Stomach smooth muscle (tissue), 2 donors: ENCODE results near the gene HMCES.
"Not testable (repeated sequence)": the region's sequence is repeated elsewhere in the genome, so short reads cannot be mapped to it uniquely, and the experiment has no call there.

ENCODE experiments used
- H3K27ac ChIP-seq: one replicate; pipeline ENCODE4 v1.7.0; 2013; ENCODE audit warnings: mild to moderate bottlenecking, low read length, inconsistent platforms
- H3K27me3 ChIP-seq, 2 donors: one replicate each; pipeline ENCODE4 v1.7.0; 2013; ENCODE audit warnings: low read length in 2 of 2; ENCODE audit not compliant: insufficient read depth in 2 of 2, control insufficient read depth in 1 of 2
- H3K36me3 ChIP-seq, 2 donors: one replicate each; pipeline ENCODE4 v1.7.0; 2013; ENCODE audit warnings: low read length in 2 of 2; ENCODE audit not compliant: control insufficient read depth in 2 of 2, insufficient read depth in 2 of 2
- H3K4me1 ChIP-seq: one replicate; pipeline ENCODE4 v1.7.0; 2013; ENCODE audit warnings: low read length; ENCODE audit not compliant: control insufficient read depth, insufficient read depth
- H3K4me3 ChIP-seq, 2 donors: one replicate each; pipeline ENCODE4 v1.7.0; 2013; ENCODE audit warnings: low read length in 2 of 2
- H3K9ac ChIP-seq, 2 donors: one replicate each; pipeline ENCODE4 v1.7.0; 2013; ENCODE audit warnings: low read length in 2 of 2, mild to moderate bottlenecking in 1 of 2
- H3K9me3 ChIP-seq, 2 donors: one replicate each; pipeline ENCODE4 v1.7.0; 2013; ENCODE audit warnings: low read length in 2 of 2; ENCODE audit not compliant: control insufficient read depth in 2 of 2
- donor health status: healthy.
- donor health status: Pancreatic carcinoma.

The HMCES gene

GRCh38 chr3:129259612-129260477 lies 18.8 kb upstream of the HMCES start:
- Histone ChIP-seq H3K9ac (no peak overlapping the region), H3K36me3 (peaks cover 69 to 77% of the 10 kb centered on the region in 2 donors), H3K27ac (no peak overlapping the region), H3K9me3 (no peaks in the 10 kb centered on the region), H3K4me3 (no peak overlapping the region), H3K4me1 (no peaks in the 10 kb centered on the region), H3K27me3 (no peaks in the 10 kb centered on the region)

GRCh38 chr3:129260606-129261005 lies 18.1 kb upstream of the HMCES start:
- peaks cover 68 to 80% of the 10 kb centered on the region in 2 donors for H3K36me3 ChIP-seq

DNA sequence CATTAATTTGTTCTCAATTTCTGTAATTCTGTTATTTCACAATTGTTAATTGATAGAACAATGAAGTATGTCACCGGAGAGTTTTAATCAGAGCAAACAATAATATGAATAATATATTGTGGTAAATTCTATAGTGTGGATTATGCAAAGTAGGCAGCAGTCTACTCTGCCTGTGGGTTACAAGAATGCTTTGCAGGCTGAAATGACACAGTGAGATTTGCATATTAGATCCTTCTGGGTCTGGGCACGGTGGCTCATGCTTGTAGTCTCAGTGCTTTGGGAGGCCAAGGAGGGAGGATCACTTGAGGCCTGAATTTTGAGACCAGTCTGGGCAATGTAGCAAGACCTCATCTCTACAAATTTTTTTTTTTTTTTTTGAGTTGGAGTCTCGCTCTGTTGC lies 16.8 kb upstream of the HMCES start:
- Histone ChIP-seq H3K4me1 (no peaks in the 10 kb centered on the region), H3K4me3 (no peak overlapping the region)

More at GRCh38 chr3:129260606-129261005, 18.1 kb upstream of the HMCES start:
- Histone ChIP-seq H3K9me3 (no peaks in the 10 kb centered on the region), H3K27me3 (no peaks in the 10 kb centered on the region), H3K4me1 (no peaks in the 10 kb centered on the region), H3K9ac (no peak overlapping the region), H3K4me3 (no peak overlapping the region), H3K27ac (no peak overlapping the region)

GRCh38 chr3:129263161-129263910 lies 15.3 kb upstream of the HMCES start:
- Histone ChIP-seq H3K27me3 (no peaks in the 10 kb centered on the region), H3K9ac (no peak overlapping the region)

More for the DNA sequence above, 16.8 kb upstream of the HMCES start:
- no peak overlapping the region for H3K9ac ChIP-seq
- H3K9me3 ChIP-seq = no peaks in the 10 kb centered on the region
- no peaks in the 10 kb centered on the region for H3K27me3 ChIP-seq
- H3K27ac ChIP-seq = no peak overlapping the region
- peaks cover 60 to 75% of the 10 kb centered on the region in 2 donors for H3K36me3 ChIP-seq

GRCh38 chr3:129264994-129265393 lies 13.7 kb upstream of the HMCES start:
- not testable (repeated sequence) for H3K27me3 ChIP-seq, H3K4me1 ChIP-seq, H3K9me3 ChIP-seq, H3K27ac ChIP-seq, H3K4me3 ChIP-seq, H3K9ac ChIP-seq
- peaks cover 59 to 78% of the 10 kb centered on the region in 2 donors for H3K36me3 ChIP-seq

More at GRCh38 chr3:129263161-129263910, 15.3 kb upstream of the HMCES start:
- Histone ChIP-seq H3K36me3 (peaks cover 61 to 71% of the 10 kb centered on the region in 2 donors), H3K9me3 (no peaks in the 10 kb centered on the region), H3K27ac (no peak overlapping the region), H3K4me3 (no peak overlapping the region), H3K4me1 (no peaks in the 10 kb centered on the region)

DNA sequence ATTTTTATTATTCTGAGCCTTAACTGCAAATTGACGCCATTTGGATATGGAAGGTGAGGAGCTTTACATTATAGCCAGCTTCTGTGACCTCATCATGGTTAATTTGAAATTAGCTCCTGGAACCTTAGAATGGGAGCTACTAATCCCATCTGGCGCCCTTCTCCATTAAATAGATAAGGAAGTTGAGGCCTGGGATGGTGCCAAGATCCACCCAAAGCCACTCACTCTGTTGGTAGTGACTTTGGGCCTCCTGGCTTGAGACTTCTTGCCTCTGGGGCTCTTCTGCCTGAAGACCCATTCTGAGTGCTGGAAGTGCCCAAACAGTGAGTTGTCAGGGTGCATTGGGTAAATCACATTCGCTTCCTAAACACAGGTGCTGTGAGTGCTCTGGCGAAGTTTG lies 12.0 kb upstream of the HMCES start:
- Histone ChIP-seq H3K27ac (no peak overlapping the region), H3K27me3 (no peaks in the 10 kb centered on the region), H3K4me1 (no peaks in the 10 kb centered on the region), H3K9me3 (no peaks in the 10 kb centered on the region), H3K4me3 (no peak overlapping the region), H3K36me3 (peaks cover 51 to 77% of the 10 kb centered on the region in 2 donors), H3K9ac (no peak overlapping the region)

GRCh38 chr3:129268396-129268795 lies 10.3 kb upstream of the HMCES start:
- H3K9ac ChIP-seq = no peak overlapping the region
- no peaks in the 10 kb centered on the region for H3K27me3 ChIP-seq
- H3K9me3 ChIP-seq = no peaks in the 10 kb centered on the region
- H3K4me3 ChIP-seq = no peak overlapping the region
- H3K27ac ChIP-seq = no peak overlapping the region
- H3K4me1 ChIP-seq = no peaks in the 10 kb centered on the region
- peaks cover 46 to 80% of the 10 kb centered on the region in 2 donors for H3K36me3 ChIP-seq

DNA sequence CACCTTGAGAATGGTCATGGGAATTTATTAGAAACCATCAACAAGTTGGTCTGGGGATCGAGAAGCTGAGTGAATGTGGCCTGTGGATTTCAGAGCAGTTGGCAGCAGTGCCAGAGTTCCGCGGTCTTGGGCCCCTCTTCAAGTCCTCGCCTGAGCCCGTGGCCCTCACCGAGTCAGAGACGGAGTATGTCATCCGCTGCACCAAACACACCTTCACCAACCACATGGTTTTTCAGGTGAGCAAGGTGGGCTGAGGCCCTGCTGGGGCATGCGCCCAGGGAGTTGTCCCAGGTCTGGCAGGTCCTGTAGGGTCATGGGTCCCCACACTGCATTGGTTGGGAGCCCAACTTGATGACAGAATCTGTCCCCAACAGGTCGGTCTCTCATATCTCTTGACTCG lies 7.0 kb upstream of the HMCES start:
- H3K36me3 ChIP-seq = peaks cover 64 to 79% of the 10 kb centered on the region in 2 donors
- no peaks in the 10 kb centered on the region for H3K27me3 ChIP-seq
- no peak overlapping the region for H3K4me3 ChIP-seq
- H3K4me1 ChIP-seq = no peaks in the 10 kb centered on the region
- H3K27ac ChIP-seq = no peak overlapping the region
- no peaks in the 10 kb centered on the region for H3K9me3 ChIP-seq
- no peak overlapping the region for H3K9ac ChIP-seq

DNA sequence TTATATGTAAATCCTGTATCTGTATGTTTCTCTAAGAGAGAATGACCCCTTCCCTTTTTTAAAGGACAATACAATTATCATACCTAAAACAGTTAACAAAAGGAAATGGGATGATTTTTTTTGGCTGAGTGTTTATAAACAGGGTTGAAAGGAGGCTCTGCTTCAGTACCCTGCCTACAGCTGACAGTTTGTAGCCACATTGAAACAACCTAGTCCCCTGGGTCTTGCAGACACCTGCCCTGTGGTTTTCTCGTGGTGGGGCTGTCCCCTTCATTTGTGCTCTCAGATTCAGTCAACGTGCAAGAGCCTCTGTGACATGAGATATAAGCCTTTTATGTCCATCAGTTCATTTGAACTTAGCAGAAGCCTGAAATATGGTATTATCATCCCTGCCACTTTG lies 2.3 kb upstream of the HMCES start:
- Histone ChIP-seq H3K9me3 (no peaks in the 10 kb centered on the region), H3K4me3 (no peak overlapping the region), H3K27ac (no peak overlapping the region), H3K36me3 (peaks cover 33 to 42% of the 10 kb centered on the region in 2 donors), H3K4me1 (peaks cover 15% of the 10 kb centered on the region), H3K27me3 (no peaks in the 10 kb centered on the region), H3K9ac (no peak overlapping the region)

DNA sequence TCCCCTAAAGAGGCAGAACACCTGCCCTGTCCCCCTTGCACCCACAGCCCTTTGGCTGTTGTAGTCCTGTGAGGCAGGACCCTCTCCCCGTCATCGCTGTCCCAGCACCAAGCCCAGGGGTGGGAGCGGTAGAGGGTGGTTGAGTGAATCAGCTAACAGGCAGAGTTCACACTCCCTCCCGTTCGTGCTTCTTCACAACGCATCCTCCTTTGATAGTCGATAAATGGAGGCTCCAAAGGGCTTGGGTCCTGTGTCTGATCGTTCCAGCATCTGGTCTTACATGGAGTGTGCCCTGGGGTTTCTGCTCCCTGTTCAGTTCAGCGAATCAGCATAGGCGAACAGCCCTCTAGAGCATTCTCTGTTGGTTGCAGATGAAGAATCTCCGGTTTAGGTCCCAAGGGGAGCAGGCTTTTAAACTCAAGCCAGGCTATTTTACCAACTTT lies 820 bp upstream of the HMCES start:
- peaks cover 25 to 28% of the 10 kb centered on the region in 2 donors for H3K36me3 ChIP-seq
- no peaks in the 10 kb centered on the region for H3K27me3 ChIP-seq
- H3K9me3 ChIP-seq = no peaks in the 10 kb centered on the region
- H3K4me1 ChIP-seq = peaks cover 18% of the 10 kb centered on the region
- peak overlapping the region; percentile 83 to 87 for H3K9ac ChIP-seq
- peak overlapping the region; percentile 86 for H3K27ac ChIP-seq
- H3K4me3 ChIP-seq = peak overlapping the region; percentile 87 to 89
